ENCODE measurements around the gene NR1H4. TPM values are rescaled to one million over a fixed set of nuclear protein-coding genes. Genes with fewer than 3 reads are reported as not detected.

Gene NR1H4
- total and polyA plus RNA-seq, 10 donors = 0.18 to 1.1 (median 0.83) TPM; not detected in 3

DNA sequence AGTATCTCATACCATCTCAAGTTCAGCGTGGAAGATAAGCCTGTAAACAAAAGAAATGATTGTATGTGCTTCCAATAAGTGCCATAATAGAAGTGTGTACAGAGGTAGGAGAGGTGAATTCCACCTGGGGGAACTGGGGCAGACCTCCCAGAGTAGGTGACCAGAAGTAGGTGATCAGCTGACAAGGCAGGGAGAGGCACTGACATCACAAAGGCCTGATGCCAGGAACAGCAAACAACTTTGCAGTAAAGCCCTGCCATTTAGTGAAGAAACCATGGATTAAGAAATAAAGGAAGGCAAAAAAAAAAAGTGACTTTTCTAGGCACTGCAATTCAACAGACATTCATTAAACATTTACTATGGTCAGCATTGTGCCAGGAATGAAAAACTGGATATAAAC, 31.1 kb downstream of the NR1H4 start:
- intact Hi-C loops (cut with DNase I; ENCODE audit: low total_unique reads) = no loop called here
- no peaks in the 10 kb centered on the region for H3K4me1 ChIP-seq
- TF ChIP-seq POLR2A (IDR thresholded peaks at IDR 0.05) (no peak), CTCF (IDR thresholded peaks at IDR 0.05 in 8 of 11, conservative IDR thresholded peaks at IDR 0.05 in 3 of 11) (no peak), POLR2AphosphoS5 (IDR thresholded peaks at IDR 0.05) (no peak)
- no peaks in the 10 kb centered on the region for H3K9me3 ChIP-seq
- H3K27ac ChIP-seq = no peak overlapping the region
- H3K36me3 ChIP-seq = no peaks in the 10 kb centered on the region
- DNase-seq = no peak
- H3K27me3 ChIP-seq (replicated peaks in 1 of 7) = no peaks in the 10 kb centered on the region
- no peak overlapping the region for H3K4me3 ChIP-seq
- 64 to 88% (median 85%) methylated on average over 1 of the region's 1 CpG for WGBS, 5 donors

DNA sequence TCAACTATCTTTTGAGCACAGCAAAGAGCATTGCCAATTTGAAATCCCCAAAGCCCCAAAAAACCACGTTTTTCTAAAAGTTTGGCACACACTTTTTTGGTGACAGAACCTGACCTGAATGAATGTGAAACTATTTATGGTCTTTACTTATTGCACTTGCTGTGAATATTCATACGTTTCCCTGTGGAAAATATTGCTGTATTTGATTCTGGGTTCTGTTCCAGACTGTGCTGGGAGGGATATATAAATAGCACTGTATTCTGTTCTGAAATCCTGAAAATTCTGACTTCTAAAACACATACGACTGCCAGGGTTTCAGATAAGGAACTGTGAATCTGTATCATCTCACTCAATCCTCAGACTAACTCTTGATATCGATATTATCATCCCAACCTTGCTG, 35.1 kb downstream of the NR1H4 start:
- WGBS, 5 donors = 64 to 75% (median 71%) methylated on average over 4 of the region's 4 CpGs
- no peaks in the 10 kb centered on the region for H3K9me3 ChIP-seq
- no peak for DNase-seq
- H3K36me3 ChIP-seq = no peaks in the 10 kb centered on the region
- no peak overlapping the region for H3K27ac ChIP-seq
- no peaks in the 10 kb centered on the region for H3K4me1 ChIP-seq
- intact Hi-C loops (cut with DNase I; ENCODE audit: low total_unique reads) = no loop called here
- no peak overlapping the region for H3K4me3 ChIP-seq
- no peaks in the 10 kb centered on the region for H3K27me3 ChIP-seq (replicated peaks in 1 of 7)
- TF ChIP-seq CTCF (IDR thresholded peaks at IDR 0.05 in 8 of 11, conservative IDR thresholded peaks at IDR 0.05 in 3 of 11) (no peak), POLR2AphosphoS5 (IDR thresholded peaks at IDR 0.05) (no peak), POLR2A (IDR thresholded peaks at IDR 0.05) (no peak)

DNA sequence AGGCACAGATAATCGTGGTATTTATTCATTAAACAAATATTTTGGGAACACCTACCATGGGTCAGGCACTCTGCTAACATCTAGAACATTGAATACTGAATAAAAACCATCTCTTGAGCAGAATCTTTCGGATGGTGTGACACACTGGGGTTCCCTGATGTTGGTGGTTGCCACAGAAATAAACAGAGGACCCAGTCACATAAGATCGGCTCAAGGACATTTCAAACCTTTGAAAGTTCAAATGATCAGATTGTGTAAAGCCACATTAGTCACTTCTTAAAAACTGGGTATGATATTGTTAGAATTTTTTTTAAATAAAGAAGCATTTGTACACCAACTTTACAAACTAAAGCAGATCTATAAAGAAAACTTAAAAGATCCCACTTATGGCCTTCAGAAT, 39.0 kb downstream of the NR1H4 start:
- Histone ChIP-seq H3K36me3 (no peaks in the 10 kb centered on the region), H3K9me3 (peaks cover 0 to 6% (median 0%) of the 10 kb centered on the region in 8 donors), H3K27ac (no peak overlapping the region), H3K4me3 (no peak overlapping the region), H3K4me1 (no peaks in the 10 kb centered on the region), H3K27me3 (replicated peaks in 1 of 7) (no peaks in the 10 kb centered on the region)
- TF ChIP-seq POLR2AphosphoS5 (IDR thresholded peaks at IDR 0.05) (no peak), POLR2A (IDR thresholded peaks at IDR 0.05) (no peak), CTCF (IDR thresholded peaks at IDR 0.05 in 8 of 11, conservative IDR thresholded peaks at IDR 0.05 in 3 of 11) (no peak)
- no peak for DNase-seq
- 77 to 89% (median 83%) methylated on average over 3 of the region's 3 CpGs for WGBS, 5 donors
- intact Hi-C loops (cut with DNase I; ENCODE audit: low total_unique reads) = no loop called here

GRCh38 chr12:100515968-100516367, 42.3 kb downstream of the NR1H4 start:
- no peaks in the 10 kb centered on the region for H3K4me1 ChIP-seq
- no peak for TF ChIP-seq POLR2A (IDR thresholded peaks at IDR 0.05)
- no peak for TF ChIP-seq POLR2AphosphoS5 (IDR thresholded peaks at IDR 0.05)
- no peak for TF ChIP-seq CTCF (IDR thresholded peaks at IDR 0.05 in 8 of 11, conservative IDR thresholded peaks at IDR 0.05 in 3 of 11)
- H3K4me3 ChIP-seq = no peak overlapping the region
- no peak overlapping the region for H3K27ac ChIP-seq
- H3K36me3 ChIP-seq = no peaks in the 10 kb centered on the region
- no peak for DNase-seq
- intact Hi-C loops (cut with DNase I; ENCODE audit: low total_unique reads) = no loop called here
- 90 to 97% (median 93%) methylated on average over 3 of the region's 3 CpGs for WGBS, 5 donors
- H3K9me3 ChIP-seq = peaks cover 0 to 6% (median 0%) of the 10 kb centered on the region in 8 donors
- no peaks in the 10 kb centered on the region for H3K27me3 ChIP-seq (replicated peaks in 1 of 7)

All from spleen (tissue), 11 donors.